Nephron progenitor cell (in vitro differentiated cells): Measurements from ENCODE around the gene RASAL2.

ENCODE experiments used
- DNase-seq: peaks from one replicate; pipeline ENCODE4 v3.0.0; 2021
- H3K27ac Mint-ChIP-seq: 2 replicates; pipeline ENCODE4 v1.8.0; 2021; ENCODE audit warnings: mild to moderate bottlenecking, moderate library complexity, mixed read lengths
- H3K27me3 Mint-ChIP-seq: 2 replicates; pipeline ENCODE4 v1.8.0; 2021; ENCODE audit warnings: mild to moderate bottlenecking, low read depth, mixed read lengths; ENCODE audit not compliant: poor library complexity
- H3K36me3 Mint-ChIP-seq: 2 replicates; pipeline ENCODE4 v1.8.0; 2021; ENCODE audit warnings: low read depth, mixed read lengths
- H3K4me1 Mint-ChIP-seq: 2 replicates; pipeline ENCODE4 v1.8.0; 2021; ENCODE audit warnings: mixed read lengths
- H3K4me3 Mint-ChIP-seq: 2 replicates; pipeline ENCODE4 v1.8.0; 2021; ENCODE audit warnings: mild to moderate bottlenecking, moderate library complexity, mixed read lengths
- H3K9me3 Mint-ChIP-seq: 2 replicates; pipeline ENCODE4 v1.8.0; 2021; ENCODE audit warnings: mild to moderate bottlenecking, moderate library complexity, mixed read lengths
- CTCF ChIP-seq: fragments of 200-600 bp; sonication (generic); IDR thresholded peaks from 2 replicates; pipeline ENCODE4 v1.5.0; 2021; ENCODE audit warnings: antibody characterized with exemption

Gene RASAL2

GRCh38 chr1:178530502-178530901, 436.6 kb downstream of the RASAL2 start:
- no peak overlapping the region for H3K4me3 Mint-ChIP-seq
- no peak for TF ChIP-seq CTCF

DNA sequence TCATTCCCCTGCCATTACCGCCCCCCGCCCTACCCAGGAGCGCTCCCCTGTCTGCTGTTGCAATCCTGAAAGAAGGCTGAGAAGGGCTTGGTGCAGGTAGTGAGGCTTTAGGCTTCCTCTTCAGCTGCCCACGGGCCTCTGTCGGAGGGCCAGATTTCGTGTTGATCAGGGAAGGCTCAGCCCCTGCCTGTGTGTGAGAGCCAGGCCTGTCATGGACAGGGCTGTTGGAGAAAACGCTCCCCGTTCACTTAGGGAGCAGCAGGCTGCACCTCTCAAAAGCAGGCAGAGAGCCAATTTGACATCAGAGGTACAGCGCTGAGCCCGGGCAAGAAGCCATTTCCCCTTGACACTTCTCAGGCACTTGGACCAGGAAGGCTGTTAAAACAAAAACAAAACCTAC, 438.0 kb downstream of the RASAL2 start:
- Mint-ChIP-seq H3K36me3 (no peaks in the 10 kb centered on the region), H3K4me3 (no peak overlapping the region), H3K27ac (no peak overlapping the region), H3K4me1 (peaks cover 17% of the 10 kb centered on the region), H3K9me3 (no peaks in the 10 kb centered on the region), H3K27me3 (no peaks in the 10 kb centered on the region)
- no peak for TF ChIP-seq CTCF
- DNase-seq: no peak

More at GRCh38 chr1:178530502-178530901, 436.6 kb downstream of the RASAL2 start:
- Mint-ChIP-seq H3K9me3 (no peaks in the 10 kb centered on the region), H3K27ac (peak overlapping the region; percentile 41), H3K4me1 (peaks cover 16% of the 10 kb centered on the region), H3K27me3 (no peaks in the 10 kb centered on the region), H3K36me3 (no peaks in the 10 kb centered on the region)
- no peak for DNase-seq

DNA sequence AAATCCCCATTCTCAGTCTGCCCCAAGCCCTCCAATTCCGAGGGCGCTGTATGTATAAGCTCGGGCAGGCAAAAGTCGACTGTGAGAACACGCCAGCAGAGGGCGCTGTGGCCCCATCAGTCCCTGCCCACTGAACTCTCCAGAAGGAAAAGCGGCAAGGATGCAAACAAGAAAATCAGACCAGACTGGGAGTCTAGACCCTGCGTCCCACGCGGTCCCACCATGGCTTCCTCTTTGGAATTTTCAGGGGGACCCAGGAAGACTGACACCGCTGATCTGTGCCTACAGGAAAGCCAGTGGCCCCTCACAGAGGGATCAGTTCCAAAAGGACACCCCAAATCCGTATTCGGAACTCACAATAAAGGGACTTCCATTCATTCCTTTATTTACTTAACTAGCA, 438.5 kb downstream of the RASAL2 start:
- DNase-seq: peak; percentile 87
- Mint-ChIP-seq H3K27me3 (no peaks in the 10 kb centered on the region), H3K9me3 (no peaks in the 10 kb centered on the region), H3K27ac (no peak overlapping the region), H3K4me3 (no peak overlapping the region), H3K36me3 (no peaks in the 10 kb centered on the region), H3K4me1 (peaks cover 22% of the 10 kb centered on the region)
- TF ChIP-seq CTCF: peak; percentile 87

GRCh38 chr1:178533121-178533946, 439.4 kb downstream of the RASAL2 start:
- H3K9me3 Mint-ChIP-seq: no peaks in the 10 kb centered on the region
- no peak for TF ChIP-seq CTCF
- H3K4me1 Mint-ChIP-seq: peaks cover 30% of the 10 kb centered on the region
- no peaks in the 10 kb centered on the region for H3K36me3 Mint-ChIP-seq
- DNase-seq: no peak
- no peak overlapping the region for H3K27ac Mint-ChIP-seq
- no peaks in the 10 kb centered on the region for H3K27me3 Mint-ChIP-seq
- H3K4me3 Mint-ChIP-seq: no peak overlapping the region
